ENCODE results near the gene TTC12. TPM values are rescaled to one million over a fixed set of nuclear protein-coding genes. Genes with fewer than 3 reads are reported as not detected.

Gene TTC12
- total RNA-seq, 1 experiment from 2014 or later, result 24.3 TPM

GRCh38 chr11:113373306-113373705 is 58.9 kb downstream of the TTC12 start:
- ATAC-seq (no peak), DNase-seq (ENCODE audit: low read depth, low spot score) (no peak)
- Histone ChIP-seq H3K27me3 (ENCODE audit: control insufficient read depth, insufficient read depth, low read length) (no peaks in the 10 kb centered on the region), H3K4me1 (ENCODE audit: control insufficient read depth, insufficient read depth, low read length) (no peaks in the 10 kb centered on the region), H3K4me3 (ENCODE audit: low read depth in 2 of 2, low read length in 2 of 2) (no peak overlapping the region), H3K36me3 (ENCODE audit: control insufficient read depth, insufficient read depth, low read length) (no peaks in the 10 kb centered on the region), H3K9me3 (ENCODE audit: control insufficient read depth, insufficient read depth, low read depth, low read length) (no peaks in the 10 kb centered on the region), H3K27ac (ENCODE audit: low read length) (no peak overlapping the region)
- no TSS peak for BruUV-seq (replicated peaks)
- intact Hi-C loops (cut with micrococcal nuclease; ENCODE audit: unreplicated experiment) (no loop called here), in situ Hi-C loops (cut with HindIII; ENCODE audit: low pct_unique_long_range_greater_than_20kb, low sequenced_read_pairs) (no loop called here)
- TF ChIP-seq SIN3A (IDR thresholded peaks at IDR 0.05; ENCODE audit: borderline replicate concordance, insufficient read depth, low read depth, low read length) (no peak), POLR2AphosphoS5 (IDR thresholded peaks at IDR 0.05; ENCODE audit: low read depth, low read length) (no peak), TCF7L2 (IDR thresholded peaks at IDR 0.05; ENCODE audit: low read depth, low read length) (no peak)
- TF ChIP-seq, protein P1, sequence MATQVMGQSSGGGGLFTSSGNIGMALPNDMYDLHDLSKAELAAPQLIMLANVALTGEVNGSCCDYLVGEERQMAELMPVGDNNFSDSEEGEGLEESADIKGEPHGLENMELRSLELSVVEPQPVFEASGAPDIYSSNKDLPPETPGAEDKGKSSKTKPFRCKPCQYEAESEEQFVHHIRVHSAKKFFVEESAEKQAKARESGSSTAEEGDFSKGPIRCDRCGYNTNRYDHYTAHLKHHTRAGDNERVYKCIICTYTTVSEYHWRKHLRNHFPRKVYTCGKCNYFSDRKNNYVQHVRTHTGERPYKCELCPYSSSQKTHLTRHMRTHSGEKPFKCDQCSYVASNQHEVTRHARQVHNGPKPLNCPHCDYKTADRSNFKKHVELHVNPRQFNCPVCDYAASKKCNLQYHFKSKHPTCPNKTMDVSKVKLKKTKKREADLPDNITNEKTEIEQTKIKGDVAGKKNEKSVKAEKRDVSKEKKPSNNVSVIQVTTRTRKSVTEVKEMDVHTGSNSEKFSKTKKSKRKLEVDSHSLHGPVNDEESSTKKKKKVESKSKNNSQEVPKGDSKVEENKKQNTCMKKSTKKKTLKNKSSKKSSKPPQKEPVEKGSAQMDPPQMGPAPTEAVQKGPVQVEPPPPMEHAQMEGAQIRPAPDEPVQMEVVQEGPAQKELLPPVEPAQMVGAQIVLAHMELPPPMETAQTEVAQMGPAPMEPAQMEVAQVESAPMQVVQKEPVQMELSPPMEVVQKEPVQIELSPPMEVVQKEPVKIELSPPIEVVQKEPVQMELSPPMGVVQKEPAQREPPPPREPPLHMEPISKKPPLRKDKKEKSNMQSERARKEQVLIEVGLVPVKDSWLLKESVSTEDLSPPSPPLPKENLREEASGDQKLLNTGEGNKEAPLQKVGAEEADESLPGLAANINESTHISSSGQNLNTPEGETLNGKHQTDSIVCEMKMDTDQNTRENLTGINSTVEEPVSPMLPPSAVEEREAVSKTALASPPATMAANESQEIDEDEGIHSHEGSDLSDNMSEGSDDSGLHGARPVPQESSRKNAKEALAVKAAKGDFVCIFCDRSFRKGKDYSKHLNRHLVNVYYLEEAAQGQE (IDR thresholded peaks at IDR 0.05; ENCODE audit: insufficient read depth in 1 of 2, low read depth in 2 of 2, low read length in 1 of 2), result no peak
- TF ChIP-seq, protein P2, sequence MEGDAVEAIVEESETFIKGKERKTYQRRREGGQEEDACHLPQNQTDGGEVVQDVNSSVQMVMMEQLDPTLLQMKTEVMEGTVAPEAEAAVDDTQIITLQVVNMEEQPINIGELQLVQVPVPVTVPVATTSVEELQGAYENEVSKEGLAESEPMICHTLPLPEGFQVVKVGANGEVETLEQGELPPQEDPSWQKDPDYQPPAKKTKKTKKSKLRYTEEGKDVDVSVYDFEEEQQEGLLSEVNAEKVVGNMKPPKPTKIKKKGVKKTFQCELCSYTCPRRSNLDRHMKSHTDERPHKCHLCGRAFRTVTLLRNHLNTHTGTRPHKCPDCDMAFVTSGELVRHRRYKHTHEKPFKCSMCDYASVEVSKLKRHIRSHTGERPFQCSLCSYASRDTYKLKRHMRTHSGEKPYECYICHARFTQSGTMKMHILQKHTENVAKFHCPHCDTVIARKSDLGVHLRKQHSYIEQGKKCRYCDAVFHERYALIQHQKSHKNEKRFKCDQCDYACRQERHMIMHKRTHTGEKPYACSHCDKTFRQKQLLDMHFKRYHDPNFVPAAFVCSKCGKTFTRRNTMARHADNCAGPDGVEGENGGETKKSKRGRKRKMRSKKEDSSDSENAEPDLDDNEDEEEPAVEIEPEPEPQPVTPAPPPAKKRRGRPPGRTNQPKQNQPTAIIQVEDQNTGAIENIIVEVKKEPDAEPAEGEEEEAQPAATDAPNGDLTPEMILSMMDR (IDR thresholded peaks at IDR 0.05), result no peak
- POLR2A ChIA-PET, result no interaction called here
- CTCF ChIA-PET, result no interaction called here

DNA sequence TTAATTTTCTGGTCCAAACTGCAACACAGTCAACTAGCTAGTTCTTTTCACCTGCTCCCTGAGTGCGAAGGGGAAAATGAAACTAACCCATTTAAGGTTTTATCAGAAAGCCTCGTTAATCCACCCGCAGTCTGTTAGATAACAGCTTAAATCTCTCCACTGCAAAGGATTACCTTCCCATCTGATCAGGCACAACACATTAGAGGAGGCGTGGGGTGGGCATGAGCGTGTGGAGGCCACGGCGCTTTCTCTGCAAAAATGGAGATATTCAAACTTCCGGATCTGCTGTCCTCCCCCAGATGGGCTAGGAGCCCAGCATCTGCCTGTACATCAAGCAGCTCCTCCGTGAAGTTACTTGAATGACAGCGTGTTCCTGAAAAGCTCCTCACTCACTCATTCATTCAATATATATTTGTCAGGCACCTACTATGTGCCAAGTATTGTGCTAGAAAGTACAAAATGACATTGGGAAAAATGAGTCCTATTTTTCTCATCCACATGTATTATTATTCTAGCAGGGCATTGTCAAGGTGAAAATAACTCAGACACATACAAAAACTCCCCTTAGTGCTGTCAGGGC is 59.7 kb downstream of the TTC12 start:
- Histone ChIP-seq H3K36me3 (ENCODE audit: control insufficient read depth, insufficient read depth, low read length) (no peaks in the 10 kb centered on the region), H3K9me3 (ENCODE audit: control insufficient read depth, insufficient read depth, low read depth, low read length) (no peaks in the 10 kb centered on the region), H3K4me1 (ENCODE audit: control insufficient read depth, insufficient read depth, low read length) (no peaks in the 10 kb centered on the region), H3K27ac (ENCODE audit: low read length) (no peak overlapping the region), H3K4me3 (ENCODE audit: low read depth in 2 of 2, low read length in 2 of 2) (no peak overlapping the region), H3K27me3 (ENCODE audit: control insufficient read depth, insufficient read depth, low read length) (no peaks in the 10 kb centered on the region)
- TF ChIP-seq SIN3A (IDR thresholded peaks at IDR 0.05; ENCODE audit: borderline replicate concordance, insufficient read depth, low read depth, low read length) (no peak), POLR2AphosphoS5 (IDR thresholded peaks at IDR 0.05; ENCODE audit: low read depth, low read length) (no peak)
- TF ChIP-seq, protein P2 (IDR thresholded peaks at IDR 0.05), result no peak
- in situ Hi-C loops (cut with HindIII; ENCODE audit: low pct_unique_long_range_greater_than_20kb, low sequenced_read_pairs) (no loop called here), intact Hi-C loops (cut with micrococcal nuclease; ENCODE audit: unreplicated experiment) (no loop called here)
- BruUV-seq (replicated peaks), result no TSS peak
- ChIA-PET CTCF (no interaction called here), POLR2A (interaction anchor here (0.6 kb wide), 1 partner anchor 1438 kb away, joined by 5 read pairs; no protein-coding TSS in a partner anchor)
- no peak for ATAC-seq
- DNase-seq (ENCODE audit: low read depth, low spot score), result no peak
